DMS53 treated with DMSO at 0.1 percent for 48 hours (cell line): ENCODE data around the gene CDC42BPB.

Source experiments
- DNase-seq: peaks from one replicate; lab custom pipeline; 2025; ENCODE audit not compliant: unreplicated experiment; lab: John Stamatoyannopoulos, UW

The CDC42BPB gene

GRCh38 chr14:102915292-102916110 is 141.8 kb downstream of the CDC42BPB start:
- DNase-seq = no peak

- no peak for DNase-seq
Measured at GRCh38 chr14:102914474-102915291, 142.7 kb downstream of the CDC42BPB start.

GRCh38 chr14:102913341-102914211 is 143.8 kb downstream of the CDC42BPB start:
- no peak for DNase-seq

- DNase-seq = no peak
Measured at GRCh38 chr14:102911991-102912761, 145.2 kb downstream of the CDC42BPB start.

- no peak for DNase-seq
Measured at GRCh38 chr14:102911541-102911951, 145.8 kb downstream of the CDC42BPB start.

GRCh38 chr14:102910442-102910841 is 146.9 kb downstream of the CDC42BPB start:
- DNase-seq = no peak

GRCh38 chr14:102909911-102910310 is 147.4 kb downstream of the CDC42BPB start:
- no peak for DNase-seq

GRCh38 chr14:102909462-102909861 is 147.9 kb downstream of the CDC42BPB start:
- no peak for DNase-seq

- no peak for DNase-seq
Measured at GRCh38 chr14:102908766-102909455, 148.4 kb downstream of the CDC42BPB start.

- no peak for DNase-seq
Measured at GRCh38 chr14:102907980-102908730, 149.2 kb downstream of the CDC42BPB start.

GRCh38 chr14:102907303-102907844 is 150.0 kb downstream of the CDC42BPB start:
- no peak for DNase-seq

- DNase-seq = no peak
Measured at GRCh38 chr14:102906616-102907302, 150.6 kb downstream of the CDC42BPB start.

GRCh38 chr14:102905116-102906108 is 151.9 kb downstream of the CDC42BPB start:
- no peak for DNase-seq

GRCh38 chr14:102903889-102904512 is 153.3 kb downstream of the CDC42BPB start:
- DNase-seq = no peak

GRCh38 chr14:102903248-102903888 is 154.0 kb downstream of the CDC42BPB start:
- no peak for DNase-seq
